AG04450 (cell line): ENCODE results near the gene PTPRQ. TPM values are rescaled to one million over a fixed set of nuclear protein-coding genes. Genes with fewer than 3 reads are reported as not detected.

Experiments used
- CTCF ChIA-PET: fragments of 300-600, 350-600 bp; formaldehyde crosslinking; extraction: SDS; loops from one replicate; lab custom pipeline; 2022; ENCODE audit warnings: antibody characterized with exemption, inconsistent platforms; lab: Charles Lee
- POLR2A ChIA-PET: fragments of 350-600 bp; formaldehyde crosslinking; extraction: SDS; loops from one replicate; lab custom pipeline; 2021; ENCODE audit warnings: antibody characterized with exemption, inconsistent platforms; lab: Yijun Ruan, JAX
- DNase-seq: peaks from one replicate; pipeline ENCODE4 v3.0.0-alpha.2; 2011; ENCODE audit warnings: low read depth, low spot score
- H3K27ac ChIP-seq: one replicate; pipeline ENCODE4 v1.5.1; 2012; ENCODE audit warnings: low read depth, low read length, control low read depth
- H3K27me3 ChIP-seq: one replicate; pipeline ENCODE4 v1.6.0; 2012; ENCODE audit warnings: low read length; ENCODE audit not compliant: control insufficient read depth, insufficient read depth
- H3K4me3 ChIP-seq: 2 replicates; pipeline ENCODE4 v1.5.1; 2011; ENCODE audit warnings: mild to moderate bottlenecking, low read depth, low read length, control low read depth
- H3K9me3 ChIP-seq: 2 replicates; pipeline ENCODE4 v1.5.1; 2012; ENCODE audit warnings: low read length; ENCODE audit not compliant: control insufficient read depth, insufficient read depth
- CTCF ChIP-seq: IDR thresholded peaks from 2 replicates; pipeline ENCODE4 v1.5.1; 2011; ENCODE audit warnings: low read depth, low read length, control low read depth, inconsistent platforms
- polyA plus RNA-seq: library from polyadenylated mRNA; depleted of rRNA; stranded (reverse); fragments of >200 nt; gene quantifications from 2 replicates; pipeline ENCODE4 v1.2.3, GENCODE V29; 2011

Gene PTPRQ
- polyA plus RNA-seq, 1 experiment = 1.1 TPM

- no peak for TF ChIP-seq CTCF
Observed at GRCh38 chr12:80485222-80485987, 41.4 kb downstream of the PTPRQ start.

GRCh38 chr12:80490329-80490728, 46.3 kb downstream of the PTPRQ start:
- POLR2A ChIA-PET = no interaction called here
- DNase-seq = no peak
- TF ChIP-seq CTCF = no peak

More at GRCh38 chr12:80485222-80485987, 41.4 kb downstream of the PTPRQ start:
- CTCF ChIA-PET = interaction anchor here (0.7 to 0.8 kb wide), 2 partner anchors 73 to 112 kb away, joined by 3 read pairs; no protein-coding TSS in a partner anchor
- Histone ChIP-seq H3K27me3 (no peaks in the 10 kb centered on the region), H3K4me3 (no peak overlapping the region), H3K9me3 (no peaks in the 10 kb centered on the region), H3K27ac (no peak overlapping the region)
- DNase-seq = no peak
- POLR2A ChIA-PET = no interaction called here

GRCh38 chr12:80491166-80491565, 47.1 kb downstream of the PTPRQ start:
- ChIA-PET POLR2A (interaction anchor here (0.6 kb wide), 1 partner anchor 849 kb away, joined by 3 read pairs; no protein-coding TSS in a partner anchor), CTCF (no interaction called here)
- Histone ChIP-seq H3K27ac (no peak overlapping the region), H3K27me3 (no peaks in the 10 kb centered on the region), H3K4me3 (no peak overlapping the region), H3K9me3 (no peaks in the 10 kb centered on the region)
- TF ChIP-seq CTCF = no peak
- no peak for DNase-seq

More at GRCh38 chr12:80490329-80490728, 46.3 kb downstream of the PTPRQ start:
- no peaks in the 10 kb centered on the region for H3K27me3 ChIP-seq
- H3K4me3 ChIP-seq = no peak overlapping the region
- no peak overlapping the region for H3K27ac ChIP-seq
- no peaks in the 10 kb centered on the region for H3K9me3 ChIP-seq
- CTCF ChIA-PET = no interaction called here

- TF ChIP-seq CTCF = no peak
- Histone ChIP-seq H3K9me3 (no peaks in the 10 kb centered on the region), H3K4me3 (no peak overlapping the region), H3K27me3 (no peaks in the 10 kb centered on the region), H3K27ac (no peak overlapping the region)
- POLR2A ChIA-PET = no interaction called here
- no peak for DNase-seq
- CTCF ChIA-PET = interaction anchor here (0.9 kb wide), 1 partner anchor 21 kb away, joined by 3 read pairs; no protein-coding TSS in a partner anchor
Observed at GRCh38 chr12:80493466-80493865, 49.4 kb downstream of the PTPRQ start.

- TF ChIP-seq CTCF = no peak
- Histone ChIP-seq H3K27me3 (no peaks in the 10 kb centered on the region), H3K9me3 (no peaks in the 10 kb centered on the region), H3K27ac (no peak overlapping the region), H3K4me3 (no peak overlapping the region)
- CTCF ChIA-PET = no interaction called here
- no peak for DNase-seq
- POLR2A ChIA-PET = no interaction called here
Observed at GRCh38 chr12:80494836-80495235, 50.8 kb downstream of the PTPRQ start.
